Stimulated activated CD8-positive, alpha-beta memory T cell treated with anti-CD3 and anti-CD28 coated beads, Interleukin-15, amount 100 ng/mL, for 24 hours (primary cell): ENCODE results near the gene PNPLA7.
"Not testable (repeated sequence)": the region's sequence is repeated elsewhere in the genome, so short reads cannot be mapped to it uniquely, and the experiment has no call there.

ENCODE experiments used
- DNase-seq: peaks from one replicate; pipeline ENCODE4 v3.0.0-alpha.2; 2020; ENCODE audit warnings: low read depth

Gene PNPLA7

DNA sequence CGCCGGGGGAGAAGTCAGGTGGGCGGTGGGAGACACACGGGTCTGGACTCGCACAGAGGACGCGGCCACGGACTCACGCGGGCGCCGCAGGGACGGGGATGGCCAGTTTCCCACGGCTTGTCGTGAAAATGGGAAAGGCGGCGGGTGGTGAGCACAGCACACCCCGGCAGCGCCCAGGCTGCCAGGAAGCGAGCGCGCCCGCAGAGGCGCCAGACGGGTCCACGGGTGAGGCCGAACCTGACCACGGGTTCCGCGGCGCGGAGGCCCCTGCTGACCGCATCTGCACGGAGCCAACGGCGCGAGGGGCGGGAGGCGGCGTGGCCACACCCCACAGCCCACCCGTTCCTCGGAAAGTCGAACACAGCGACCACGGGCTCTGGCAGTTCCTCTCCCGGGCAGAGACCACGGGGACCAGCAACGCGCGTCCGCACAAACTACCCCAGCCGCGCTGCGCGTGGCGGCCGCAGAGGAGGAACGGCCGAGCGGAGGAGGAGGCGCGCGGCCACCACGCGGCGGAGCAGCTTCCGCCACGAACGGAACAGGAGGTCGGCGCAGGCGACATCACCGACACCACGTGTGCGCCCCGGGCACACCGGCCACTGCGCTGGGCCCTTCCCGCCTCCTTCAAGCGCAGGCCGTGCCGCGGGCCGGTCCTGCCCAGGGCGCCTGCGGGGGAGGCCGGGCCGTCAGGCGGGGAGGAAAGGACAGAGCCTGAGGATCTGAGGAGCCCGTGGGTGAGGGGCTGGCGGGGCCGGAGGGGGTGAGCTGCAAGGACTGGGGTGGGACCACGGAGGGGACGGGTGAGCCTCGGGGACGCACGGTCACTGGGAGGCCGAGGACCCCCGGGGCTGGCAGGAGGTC lies 132.8 kb downstream of the PNPLA7 start:
- no peak for DNase-seq

DNA sequence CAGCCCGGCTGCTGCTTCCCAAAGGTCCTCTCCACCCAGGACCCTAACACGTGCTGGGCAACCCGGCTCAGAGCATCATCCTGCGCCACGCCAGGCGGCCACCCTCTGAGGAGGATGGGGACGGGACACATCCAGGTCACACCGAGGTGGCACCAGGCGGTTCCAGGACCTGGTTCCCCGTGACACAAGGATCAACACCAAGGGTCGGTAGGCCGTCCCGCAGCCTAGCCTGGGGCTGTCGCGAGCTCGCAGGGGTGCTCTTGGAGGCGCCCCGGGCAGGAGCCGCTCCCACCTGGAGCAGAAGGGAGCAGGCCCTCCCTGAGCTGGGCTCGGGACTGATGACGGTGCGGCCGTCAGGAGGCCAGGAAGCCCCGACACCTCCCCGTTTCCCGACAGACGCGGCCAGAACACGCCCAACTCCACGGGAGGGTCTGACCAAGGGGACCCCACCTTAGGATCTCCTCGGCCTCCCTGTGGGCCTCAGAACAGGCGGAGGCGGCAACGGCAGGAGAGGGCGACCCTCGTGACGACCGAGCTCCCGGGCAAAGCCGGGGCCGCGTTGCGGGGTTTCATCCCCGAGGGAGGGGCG lies 133.5 kb downstream of the PNPLA7 start:
- DNase-seq: no peak

DNA sequence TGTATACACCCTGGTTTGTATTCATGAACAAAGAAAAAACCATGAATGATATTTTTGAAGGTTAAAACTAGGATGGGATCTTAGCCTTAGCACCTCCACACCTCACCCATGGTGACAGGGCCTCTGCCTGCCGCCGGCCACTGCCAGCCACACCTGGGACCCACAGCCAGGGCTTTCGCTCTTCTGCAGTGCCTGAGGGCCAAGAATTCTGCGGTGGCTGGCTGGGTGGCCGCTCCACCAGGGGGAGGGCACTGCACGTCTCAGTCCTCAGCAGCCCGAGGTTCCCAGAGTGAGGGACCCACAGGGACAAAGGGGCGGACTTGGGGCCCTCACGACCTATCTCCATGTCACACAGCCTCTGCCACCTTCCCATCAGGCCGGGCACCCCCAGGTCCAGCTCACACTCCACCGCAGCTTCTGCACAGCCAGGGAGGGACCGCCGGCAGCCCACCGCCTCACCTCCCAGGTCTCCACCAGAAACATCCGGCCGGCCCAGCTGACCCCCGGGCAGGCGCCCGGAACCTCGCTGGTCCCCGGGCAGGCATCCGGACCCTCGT lies 134.1 kb downstream of the PNPLA7 start:
- no peak for DNase-seq

DNA sequence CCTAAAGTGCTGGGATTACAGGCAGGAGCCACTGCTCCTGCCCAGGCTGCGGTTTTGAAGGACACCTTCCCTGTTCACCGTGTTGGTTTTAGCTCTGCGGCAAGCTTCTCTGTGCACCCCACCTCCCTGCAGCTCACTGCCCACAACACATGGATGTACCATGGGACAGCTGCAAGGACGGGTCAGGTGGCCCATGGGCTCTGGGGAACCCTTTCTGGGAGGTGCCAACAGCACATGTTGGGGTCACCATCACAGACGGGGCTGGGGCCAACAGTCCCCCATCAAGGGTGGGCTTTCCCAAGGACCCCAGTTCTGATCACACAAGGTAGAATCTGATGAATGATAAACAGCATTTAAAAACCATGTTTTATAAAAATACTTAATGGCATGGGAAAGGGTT lies 134.8 kb downstream of the PNPLA7 start:
- DNase-seq: no peak

DNA sequence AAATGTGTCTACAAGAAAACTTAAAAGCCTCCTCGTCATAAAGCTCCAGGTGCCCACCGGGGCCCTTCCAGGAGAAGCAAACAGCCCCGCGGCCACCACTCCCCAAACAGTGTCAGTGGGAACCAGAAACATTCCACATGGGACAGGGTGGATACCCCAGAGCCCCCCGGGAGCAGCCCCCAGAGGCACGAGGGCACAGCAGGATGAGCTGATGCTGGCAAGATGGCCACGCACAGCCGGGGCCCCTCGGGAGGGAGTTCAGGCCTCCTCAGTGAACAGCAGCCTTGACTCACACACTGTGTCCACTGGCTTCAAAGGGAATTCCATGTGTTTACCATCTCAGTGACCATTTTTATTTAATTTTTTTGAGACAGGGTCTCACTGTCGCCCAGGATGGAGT lies 137.8 kb downstream of the PNPLA7 start:
- DNase-seq: no peak

DNA sequence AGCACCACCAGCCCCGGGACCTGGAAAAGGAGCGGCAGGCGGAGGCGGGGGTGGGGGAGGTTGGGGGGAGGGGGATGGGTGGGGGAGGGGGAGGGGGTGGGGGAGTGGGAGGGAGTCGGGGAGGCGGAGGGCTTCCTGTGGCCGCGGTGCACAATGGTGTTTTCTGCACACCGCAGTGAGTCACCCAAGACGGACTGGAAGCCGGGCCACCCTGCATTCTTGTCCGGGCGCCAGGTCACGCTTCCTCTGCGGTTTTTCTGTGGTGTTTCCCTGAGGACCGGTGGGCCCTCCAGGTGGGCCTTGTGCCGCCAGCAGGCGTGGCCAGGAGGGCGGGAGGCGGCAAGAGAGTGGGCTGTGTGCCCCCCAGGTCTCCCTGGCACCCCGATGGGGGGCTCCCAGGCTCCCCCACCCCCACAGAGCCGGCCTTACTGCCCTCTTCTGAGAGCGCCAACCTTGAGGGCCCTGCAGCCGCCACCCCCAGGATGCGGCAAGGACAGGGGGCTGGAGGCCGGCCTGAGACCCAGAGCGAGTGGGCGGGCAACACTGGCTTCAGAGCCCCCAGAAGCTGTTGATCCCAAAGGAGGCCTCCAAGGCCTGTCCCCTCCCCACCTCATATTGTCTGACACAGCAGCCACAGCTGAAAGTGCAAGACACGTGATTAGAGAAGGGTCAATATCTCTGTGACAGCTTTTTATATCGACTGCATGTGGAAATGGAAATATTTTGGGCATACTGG lies 138.4 kb downstream of the PNPLA7 start:
- no peak for DNase-seq

DNA sequence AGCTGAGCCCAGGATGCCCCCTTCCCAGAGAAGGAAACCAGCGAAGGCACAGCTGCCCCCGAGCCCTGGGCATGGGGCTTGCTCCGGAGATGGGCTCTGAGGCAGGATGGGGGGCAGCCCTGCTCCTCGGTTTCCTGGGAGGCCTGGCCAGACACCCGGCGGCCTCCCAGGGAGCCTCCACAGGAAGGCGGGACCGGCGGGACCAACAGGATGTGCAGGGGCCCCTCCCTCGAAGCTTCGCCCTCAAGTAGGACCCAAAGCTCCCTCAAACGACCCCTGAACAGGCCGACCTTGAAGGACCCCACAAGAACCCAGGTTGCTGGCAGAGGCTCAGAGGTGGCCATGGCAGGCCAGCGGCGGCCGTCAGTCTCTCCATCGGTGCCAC lies 138.9 kb downstream of the PNPLA7 start:
- DNase-seq: no peak

DNA sequence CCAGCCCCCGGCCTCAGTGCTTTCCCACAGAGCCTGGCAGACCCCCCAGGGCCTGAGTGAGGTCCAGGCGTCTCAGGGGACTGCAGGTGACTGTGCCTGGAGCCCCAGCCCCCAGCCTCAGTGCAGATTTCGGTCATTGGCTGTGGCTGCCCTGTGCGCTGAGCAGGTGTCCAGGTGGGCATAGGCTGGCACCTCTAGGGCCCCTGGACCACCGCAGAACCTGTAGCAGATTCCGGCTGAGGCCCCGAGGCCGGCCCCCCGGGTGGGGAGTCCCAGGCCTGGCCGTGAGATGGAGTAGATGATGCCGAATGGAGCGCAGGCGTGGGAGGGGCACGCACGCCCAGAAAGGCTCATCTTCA lies 139.3 kb downstream of the PNPLA7 start:
- no peak for DNase-seq

DNA sequence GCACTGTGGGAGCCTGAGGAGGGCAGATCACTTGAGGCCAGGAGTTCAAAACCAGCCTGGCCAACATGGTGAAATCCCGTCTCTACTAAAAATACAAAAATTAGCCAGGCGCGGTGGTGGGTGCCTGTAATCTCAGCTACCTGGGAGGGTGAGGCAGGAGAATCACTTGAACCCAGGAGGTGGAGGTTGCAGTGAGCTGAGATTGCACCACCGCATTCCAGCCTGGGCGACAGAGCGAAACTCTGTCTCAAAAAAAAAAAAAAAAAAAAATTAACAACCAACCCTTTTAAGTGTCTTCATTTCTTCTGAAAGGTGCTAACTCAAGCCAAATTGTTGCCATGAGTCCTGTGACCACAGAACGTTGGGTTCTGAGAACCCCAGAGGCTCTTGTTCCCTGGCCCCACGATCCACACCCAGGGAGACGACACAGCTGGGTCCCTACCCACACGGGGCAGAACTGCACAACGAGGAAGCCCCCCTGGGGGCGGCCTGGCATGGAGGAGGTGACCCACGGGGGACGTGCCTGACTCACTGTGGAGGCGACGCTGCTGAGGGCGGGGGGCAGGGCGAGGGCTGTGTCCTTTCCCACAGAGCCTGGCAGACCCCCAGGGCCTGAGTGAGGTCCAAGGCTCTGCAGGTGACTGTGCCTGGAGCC lies 139.8 kb downstream of the PNPLA7 start:
- DNase-seq: not testable (repeated sequence)
